ENCODE data around the gene ST7. TPM values are rescaled to one million over a fixed set of nuclear protein-coding genes. Genes with fewer than 3 reads are reported as not detected.

Gene ST7
- total and polyA plus RNA-seq, 2 donors from 2014 or later, result 21.5 to 29.8 TPM

DNA sequence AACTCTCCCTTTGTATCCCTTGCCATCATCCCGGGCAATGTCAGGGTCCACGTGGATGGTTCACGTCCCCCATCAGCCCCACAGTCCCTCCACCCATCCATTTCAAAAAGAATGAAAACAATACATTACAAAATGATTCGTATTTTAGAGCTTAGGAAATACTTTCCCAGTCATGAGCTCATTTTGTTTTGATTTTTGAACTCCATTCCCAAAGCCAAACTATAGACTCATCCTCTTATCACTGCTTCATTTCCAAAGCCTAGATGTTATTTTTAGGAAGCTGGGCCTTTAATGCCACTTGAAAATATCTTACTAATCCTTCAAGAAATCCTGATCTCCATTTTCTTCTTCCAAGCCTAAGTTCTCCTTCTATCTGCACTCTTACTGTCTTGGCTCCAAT is 297.5 kb downstream of the ST7 start:
- TF ChIP-seq, protein P1, sequence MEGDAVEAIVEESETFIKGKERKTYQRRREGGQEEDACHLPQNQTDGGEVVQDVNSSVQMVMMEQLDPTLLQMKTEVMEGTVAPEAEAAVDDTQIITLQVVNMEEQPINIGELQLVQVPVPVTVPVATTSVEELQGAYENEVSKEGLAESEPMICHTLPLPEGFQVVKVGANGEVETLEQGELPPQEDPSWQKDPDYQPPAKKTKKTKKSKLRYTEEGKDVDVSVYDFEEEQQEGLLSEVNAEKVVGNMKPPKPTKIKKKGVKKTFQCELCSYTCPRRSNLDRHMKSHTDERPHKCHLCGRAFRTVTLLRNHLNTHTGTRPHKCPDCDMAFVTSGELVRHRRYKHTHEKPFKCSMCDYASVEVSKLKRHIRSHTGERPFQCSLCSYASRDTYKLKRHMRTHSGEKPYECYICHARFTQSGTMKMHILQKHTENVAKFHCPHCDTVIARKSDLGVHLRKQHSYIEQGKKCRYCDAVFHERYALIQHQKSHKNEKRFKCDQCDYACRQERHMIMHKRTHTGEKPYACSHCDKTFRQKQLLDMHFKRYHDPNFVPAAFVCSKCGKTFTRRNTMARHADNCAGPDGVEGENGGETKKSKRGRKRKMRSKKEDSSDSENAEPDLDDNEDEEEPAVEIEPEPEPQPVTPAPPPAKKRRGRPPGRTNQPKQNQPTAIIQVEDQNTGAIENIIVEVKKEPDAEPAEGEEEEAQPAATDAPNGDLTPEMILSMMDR (IDR thresholded peaks at IDR 0.05; ENCODE audit: borderline replicate concordance, extremely low read depth, insufficient read depth), result no peak
- Histone ChIP-seq H3K36me3 (ENCODE audit: control insufficient read depth in 2 of 3, insufficient read depth in 3 of 3, low read length in 3 of 3) (no peaks in the 10 kb centered on the region), H3K27me3 (ENCODE audit: control insufficient read depth, insufficient read depth, low read length) (no peaks in the 10 kb centered on the region), H3K9ac (ENCODE audit: low read length in 3 of 3) (no peak overlapping the region), H3K4me3 (ENCODE audit: low read length in 3 of 3) (no peak overlapping the region), H3K9me3 (ENCODE audit: control insufficient read depth in 2 of 3, insufficient read depth in 1 of 3, low read length in 3 of 3) (no peaks in the 10 kb centered on the region), H3K4me1 (ENCODE audit: control insufficient read depth in 2 of 3, insufficient read depth in 2 of 3, low read depth in 1 of 3, low read length in 3 of 3) (no peaks in the 10 kb centered on the region), H3K27ac (ENCODE audit: low read depth in 2 of 2, low read length in 2 of 2) (no peak overlapping the region)
- intact Hi-C loops (cut with DNase I), result no loop called here
- DNase-seq (no peak), FAIRE-seq (no peak)

- Histone ChIP-seq H3K27me3 (ENCODE audit: control insufficient read depth, insufficient read depth, low read length) (no peaks in the 10 kb centered on the region), H3K4me1 (ENCODE audit: control insufficient read depth in 2 of 3, insufficient read depth in 2 of 3, low read depth in 1 of 3, low read length in 3 of 3) (no peaks in the 10 kb centered on the region), H3K27ac (ENCODE audit: low read depth in 2 of 2, low read length in 2 of 2) (no peak overlapping the region), H3K9ac (ENCODE audit: low read length in 3 of 3) (no peak overlapping the region), H3K9me3 (ENCODE audit: control insufficient read depth in 2 of 3, insufficient read depth in 1 of 3, low read length in 3 of 3) (no peaks in the 10 kb centered on the region), H3K4me3 (ENCODE audit: low read length in 3 of 3) (no peak overlapping the region), H3K36me3 (ENCODE audit: control insufficient read depth in 2 of 3, insufficient read depth in 3 of 3, low read length in 3 of 3) (no peaks in the 10 kb centered on the region)
- TF ChIP-seq, protein P1 (IDR thresholded peaks at IDR 0.05; ENCODE audit: borderline replicate concordance, extremely low read depth, insufficient read depth), result no peak
- intact Hi-C loops (cut with DNase I), result no loop called here
- DNase-seq (no peak), FAIRE-seq (no peak)
Measured at GRCh38 chr7:117251687-117252086, 298.4 kb downstream of the ST7 start.

GRCh38 chr7:117259615-117260014 is 306.3 kb downstream of the ST7 start:
- Histone ChIP-seq H3K9me3 (ENCODE audit: control insufficient read depth in 2 of 3, insufficient read depth in 1 of 3, low read length in 3 of 3) (no peaks in the 10 kb centered on the region), H3K27ac (ENCODE audit: low read depth in 2 of 2, low read length in 2 of 2) (no peak overlapping the region), H3K4me1 (ENCODE audit: control insufficient read depth in 2 of 3, insufficient read depth in 2 of 3, low read depth in 1 of 3, low read length in 3 of 3) (no peaks in the 10 kb centered on the region), H3K9ac (ENCODE audit: low read length in 3 of 3) (no peak overlapping the region), H3K27me3 (ENCODE audit: control insufficient read depth, insufficient read depth, low read length) (no peaks in the 10 kb centered on the region), H3K4me3 (ENCODE audit: low read length in 3 of 3) (no peak overlapping the region), H3K36me3 (ENCODE audit: control insufficient read depth in 2 of 3, insufficient read depth in 3 of 3, low read length in 3 of 3) (no peaks in the 10 kb centered on the region)
- intact Hi-C loops (cut with DNase I), result no loop called here
- FAIRE-seq (no peak), DNase-seq (no peak)
- TF ChIP-seq, protein P1 (IDR thresholded peaks at IDR 0.05; ENCODE audit: borderline replicate concordance, extremely low read depth, insufficient read depth), result no peak

DNA sequence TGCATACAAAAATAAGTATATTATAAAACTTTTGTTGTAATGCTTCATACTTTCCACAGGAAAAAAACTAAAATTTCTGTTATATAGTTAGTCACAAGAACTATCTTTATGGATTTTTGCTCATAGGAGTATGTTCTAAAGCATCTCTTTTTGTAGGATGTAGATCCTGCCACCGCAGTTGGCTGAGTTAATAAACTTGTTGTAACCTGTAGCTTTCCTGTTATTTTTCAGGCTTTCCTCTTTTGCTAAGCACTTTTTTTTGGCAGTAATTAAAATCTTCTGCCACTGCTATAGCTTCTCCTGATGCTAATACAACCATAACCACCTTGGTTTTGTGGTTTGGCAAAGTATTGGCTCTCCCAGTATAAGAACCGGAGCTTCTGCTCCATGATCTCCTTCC is 309.2 kb downstream of the ST7 start:
- Histone ChIP-seq H3K9ac (ENCODE audit: low read length in 3 of 3) (no peak overlapping the region), H3K4me1 (ENCODE audit: control insufficient read depth in 2 of 3, insufficient read depth in 2 of 3, low read depth in 1 of 3, low read length in 3 of 3) (no peaks in the 10 kb centered on the region), H3K9me3 (ENCODE audit: control insufficient read depth in 2 of 3, insufficient read depth in 1 of 3, low read length in 3 of 3) (no peaks in the 10 kb centered on the region), H3K36me3 (ENCODE audit: control insufficient read depth in 2 of 3, insufficient read depth in 3 of 3, low read length in 3 of 3) (no peaks in the 10 kb centered on the region), H3K27ac (ENCODE audit: low read depth in 2 of 2, low read length in 2 of 2) (no peak overlapping the region), H3K27me3 (ENCODE audit: control insufficient read depth, insufficient read depth, low read length) (no peaks in the 10 kb centered on the region), H3K4me3 (ENCODE audit: low read length in 3 of 3) (no peak overlapping the region)
- FAIRE-seq (no peak), DNase-seq (no peak)
- TF ChIP-seq, protein P1 (IDR thresholded peaks at IDR 0.05; ENCODE audit: borderline replicate concordance, extremely low read depth, insufficient read depth), result no peak
- intact Hi-C loops (cut with DNase I), result no loop called here

Measured in kidney (tissue), 14 donors.